GM18502 (cell line): ENCODE results near the gene TNRC6B.
"Not testable (repeated sequence)": the region's sequence is repeated elsewhere in the genome, so short reads cannot be mapped to it uniquely, and the experiment has no call there.

ENCODE experiments used
- ATAC-seq: cut with Tn5 transposase; IDR thresholded peaks from one replicate; pipeline ENCODE4 v1.9.1; 2021; ENCODE audit warnings: mild to moderate bottlenecking; ENCODE audit not compliant: unreplicated experiment, poor library complexity

The TNRC6B gene

DNA sequence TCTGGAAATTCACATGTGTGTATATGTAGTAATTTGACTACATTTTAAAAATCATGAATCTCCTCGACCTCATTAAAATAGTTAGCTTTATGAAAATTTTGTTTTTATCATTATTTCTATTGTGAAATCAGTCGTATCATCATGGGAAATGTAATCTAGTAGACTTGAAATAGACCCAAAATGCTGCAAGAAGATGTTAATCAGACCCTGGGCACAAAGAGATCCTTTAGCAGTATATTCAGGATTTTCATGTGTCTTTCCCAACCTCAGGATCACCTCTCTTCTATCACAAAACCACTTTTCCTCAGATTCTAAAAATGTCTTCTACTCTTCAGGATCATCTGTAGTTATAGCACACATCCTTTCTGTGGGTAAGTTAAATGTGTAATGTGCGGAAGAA, 93.7 kb downstream of the TNRC6B start:
- ATAC-seq, result no peak

DNA sequence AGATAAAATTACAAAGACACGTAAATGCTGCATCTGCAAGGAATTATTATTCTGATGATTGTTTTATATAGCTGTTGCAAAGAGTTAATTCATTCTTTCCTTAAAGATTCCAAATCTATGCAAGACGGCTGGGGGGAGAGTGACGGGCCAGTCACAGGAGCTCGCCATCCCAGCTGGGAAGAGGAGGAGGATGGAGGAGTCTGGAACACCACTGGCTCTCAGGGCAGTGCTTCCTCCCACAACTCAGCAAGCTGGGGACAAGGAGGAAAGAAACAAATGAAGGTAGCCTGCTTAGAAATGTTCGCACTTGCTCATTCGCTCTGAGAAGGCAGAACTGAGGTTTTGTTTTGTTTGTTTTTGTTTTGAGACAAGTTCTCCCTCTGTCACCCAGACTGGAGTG, 95.6 kb downstream of the TNRC6B start:
- no peak for ATAC-seq

DNA sequence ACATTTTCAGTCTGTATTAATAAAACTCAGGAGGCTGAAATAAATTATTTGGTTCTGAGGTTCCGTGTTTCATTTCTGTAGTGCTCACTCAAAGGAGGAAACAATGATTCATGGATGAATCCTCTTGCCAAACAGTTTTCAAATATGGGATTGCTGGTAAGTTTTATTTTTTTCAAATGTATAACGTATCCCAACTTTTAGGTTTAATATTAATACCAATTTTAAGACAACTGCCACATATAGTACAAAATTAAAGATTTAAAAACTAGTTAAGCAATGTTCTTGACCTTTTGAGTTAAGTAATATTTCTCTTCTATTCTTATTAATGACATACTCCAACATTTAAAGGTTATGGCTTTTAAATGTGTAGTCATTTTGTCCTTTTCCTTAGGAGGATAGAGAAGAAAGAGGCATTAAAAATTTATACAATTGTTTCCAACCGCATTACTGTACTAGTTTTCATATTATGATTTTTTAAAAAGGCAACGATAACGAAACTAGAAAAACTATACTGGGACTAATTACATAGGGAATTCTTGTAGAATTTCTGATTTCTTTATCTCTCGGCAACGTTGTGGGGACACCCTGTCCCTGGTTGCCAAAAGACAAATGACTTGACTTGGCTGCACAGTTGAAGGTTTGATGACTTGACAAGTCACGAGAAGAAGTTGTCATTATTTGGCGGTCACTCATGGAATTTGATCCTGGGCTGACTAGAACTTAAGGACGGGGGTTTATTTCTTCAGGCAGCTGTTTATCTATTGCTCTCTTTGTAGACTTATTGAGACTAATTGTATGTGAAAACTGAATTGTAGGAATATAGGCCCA, 99.5 kb downstream of the TNRC6B start:
- no peak for ATAC-seq

DNA sequence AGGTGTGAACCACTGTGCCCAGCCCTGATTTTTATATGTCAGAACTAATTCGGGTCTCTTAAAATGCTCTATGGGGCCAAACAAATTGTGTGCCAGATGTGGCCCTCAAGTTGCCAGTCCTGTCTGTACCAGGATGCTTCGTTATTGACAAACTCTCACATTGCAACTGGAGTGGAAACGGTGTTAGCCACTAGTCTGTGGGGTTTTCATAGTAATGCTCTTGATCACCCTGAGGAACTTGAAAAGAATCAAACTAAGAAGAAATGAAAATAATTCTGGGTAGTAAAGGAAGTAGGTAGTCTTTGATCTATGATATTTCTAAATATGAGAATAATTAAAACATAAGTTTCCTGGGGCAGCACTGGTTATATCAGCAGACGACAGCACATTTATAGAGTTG, 101.3 kb downstream of the TNRC6B start:
- ATAC-seq, result no peak

DNA sequence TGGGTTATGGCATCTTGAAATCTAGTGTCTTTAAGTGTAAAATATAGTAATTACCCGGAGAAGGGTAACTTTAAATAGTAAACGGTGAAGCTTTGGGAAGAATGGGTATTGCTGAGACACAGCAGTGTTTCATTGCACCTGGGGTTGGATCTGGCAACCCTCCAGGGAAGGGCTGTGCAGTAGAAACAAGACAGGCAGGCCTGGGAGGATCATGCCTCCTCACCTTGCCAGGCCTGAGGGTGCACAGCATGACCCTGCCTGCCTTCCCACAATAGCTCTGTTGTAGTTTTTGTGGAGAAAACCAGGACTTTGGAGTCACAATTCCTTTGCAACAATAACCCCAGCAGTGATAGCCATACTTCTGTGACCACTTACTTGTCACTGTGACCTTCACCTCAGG, 104.0 kb downstream of the TNRC6B start:
- no peak for ATAC-seq

DNA sequence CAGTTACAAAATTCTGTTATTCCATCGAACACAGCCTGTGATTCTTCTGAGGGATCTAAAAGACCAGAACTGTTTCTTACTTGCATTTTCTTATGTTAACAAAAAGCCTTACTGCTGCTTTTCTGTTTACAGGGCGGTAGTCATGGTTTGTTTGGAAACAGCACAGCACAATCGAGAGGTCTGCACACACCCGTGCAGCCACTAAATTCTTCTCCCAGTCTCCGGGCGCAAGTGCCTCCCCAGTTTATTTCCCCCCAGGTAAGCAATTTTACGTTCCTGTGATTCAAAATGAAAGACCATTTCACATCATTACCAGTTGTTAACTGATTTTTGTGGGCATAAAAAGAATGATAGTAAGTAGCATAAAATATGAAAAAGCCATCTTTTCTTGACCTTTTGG, 107.8 kb downstream of the TNRC6B start:
- no peak for ATAC-seq

DNA sequence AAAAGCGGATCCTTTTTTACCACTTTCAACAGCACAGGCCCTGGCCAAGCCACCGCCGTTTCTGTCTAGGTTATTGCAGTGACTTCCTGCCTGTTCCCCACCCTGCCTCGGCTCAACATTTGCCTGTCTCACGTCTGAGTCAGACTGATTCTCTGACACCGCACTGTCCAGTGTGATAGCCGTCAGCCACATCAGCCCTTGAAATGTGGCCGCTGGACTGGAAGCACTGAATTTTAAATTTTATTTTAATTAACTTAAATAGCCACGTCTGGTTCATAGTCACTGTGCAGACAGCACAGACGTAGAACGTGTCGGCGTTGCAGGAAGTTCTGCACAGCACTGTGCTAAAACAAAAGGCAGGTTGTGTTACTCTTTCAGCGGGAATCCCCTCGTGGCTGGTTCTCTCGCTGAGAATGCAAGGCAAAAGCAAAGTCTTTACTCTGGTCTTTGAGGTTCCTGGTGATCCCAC, 112.3 kb downstream of the TNRC6B start:
- ATAC-seq, result peak; percentile 82

DNA sequence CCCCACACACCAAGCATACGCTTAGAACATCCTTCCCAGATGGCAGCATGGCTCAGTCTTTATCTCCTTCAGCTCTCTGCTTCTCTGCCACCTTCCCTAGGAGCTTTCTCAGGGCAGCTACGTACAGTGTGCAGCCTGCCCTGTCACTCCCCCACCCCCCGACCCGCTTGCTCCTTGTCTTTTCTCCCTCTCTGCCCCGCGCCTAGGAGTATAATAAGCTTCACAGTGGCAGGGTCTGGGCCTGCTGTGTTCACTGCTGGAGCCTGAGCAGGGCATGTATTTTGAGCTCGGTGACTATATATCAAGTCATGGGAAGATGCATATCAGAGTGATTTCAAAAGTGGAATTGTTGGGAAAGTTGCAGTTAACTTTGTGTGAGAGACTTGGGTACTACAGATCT, 112.8 kb downstream of the TNRC6B start:
- no peak for ATAC-seq

DNA sequence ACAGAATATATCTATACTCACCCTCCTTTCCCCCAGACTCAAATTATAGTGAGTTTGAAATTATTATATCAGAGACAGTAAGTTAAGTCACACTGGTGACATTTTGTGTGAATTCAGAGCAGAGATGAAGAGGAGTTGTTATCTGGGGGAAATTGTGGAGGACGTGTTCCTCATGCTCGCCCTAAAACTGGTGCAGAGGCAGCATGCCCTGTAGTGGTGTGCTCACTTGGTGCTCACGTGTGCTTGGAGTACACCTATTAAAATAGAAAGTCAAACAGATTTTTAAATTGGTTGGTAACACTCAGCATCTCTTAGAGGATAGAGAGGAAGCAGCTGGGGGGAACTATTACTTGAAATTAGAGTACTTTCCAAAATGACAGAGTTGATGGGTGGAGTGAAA, 117.0 kb downstream of the TNRC6B start:
- no peak for ATAC-seq

DNA sequence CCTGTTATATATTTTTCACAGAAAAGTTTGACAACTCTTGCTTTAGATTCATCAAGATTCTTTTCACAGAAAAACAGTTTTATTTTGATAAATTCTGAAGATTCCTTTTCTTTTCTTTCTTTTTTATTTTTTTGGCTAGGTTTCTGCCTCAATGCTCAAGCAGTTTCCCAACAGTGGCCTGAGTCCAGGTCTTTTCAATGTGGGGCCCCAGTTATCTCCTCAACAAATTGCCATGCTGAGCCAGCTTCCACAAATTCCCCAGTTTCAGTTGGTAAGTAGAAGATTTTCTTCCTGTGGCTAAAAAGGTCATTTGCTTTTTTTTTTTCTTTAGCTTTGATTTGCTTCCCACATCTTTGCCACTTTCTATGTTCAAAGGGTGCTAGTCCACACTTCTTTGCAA, 122.6 kb downstream of the TNRC6B start:
- no peak for ATAC-seq

DNA sequence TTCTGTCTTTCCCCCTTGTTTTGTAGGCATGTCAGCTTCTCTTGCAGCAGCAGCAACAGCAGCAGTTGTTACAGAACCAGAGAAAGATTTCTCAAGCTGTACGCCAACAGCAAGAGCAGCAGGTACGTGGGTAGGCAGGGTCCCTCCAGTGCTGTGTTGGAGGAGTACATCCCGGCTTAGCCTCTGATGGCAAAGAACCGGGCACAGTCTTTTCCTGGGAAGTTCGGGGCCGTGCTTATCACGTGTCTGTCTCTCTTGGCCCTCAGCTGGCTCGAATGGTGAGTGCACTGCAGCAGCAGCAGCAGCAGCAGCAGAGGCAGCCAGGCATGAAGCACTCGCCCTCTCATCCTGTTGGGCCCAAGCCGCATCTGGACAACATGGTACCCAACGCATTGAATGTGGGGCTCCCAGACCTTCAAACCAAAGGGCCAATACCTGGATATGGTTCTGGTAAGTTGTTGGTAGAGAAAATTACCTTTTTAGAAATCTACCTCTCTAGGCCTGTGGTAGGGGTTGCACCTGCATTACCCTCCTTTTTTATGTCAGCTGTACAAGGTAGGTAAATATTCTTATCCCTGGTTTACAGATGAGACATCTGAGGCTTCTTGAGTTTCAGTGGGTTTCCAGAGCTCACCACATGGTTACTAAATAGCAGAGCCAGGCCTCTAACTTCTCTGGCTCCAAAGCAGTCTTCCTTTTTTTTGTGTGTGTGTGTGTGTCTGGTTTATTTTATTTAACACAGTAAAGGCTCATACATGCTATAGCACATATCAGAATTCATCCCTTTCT, 123.4 kb downstream of the TNRC6B start:
- ATAC-seq, result no peak

DNA sequence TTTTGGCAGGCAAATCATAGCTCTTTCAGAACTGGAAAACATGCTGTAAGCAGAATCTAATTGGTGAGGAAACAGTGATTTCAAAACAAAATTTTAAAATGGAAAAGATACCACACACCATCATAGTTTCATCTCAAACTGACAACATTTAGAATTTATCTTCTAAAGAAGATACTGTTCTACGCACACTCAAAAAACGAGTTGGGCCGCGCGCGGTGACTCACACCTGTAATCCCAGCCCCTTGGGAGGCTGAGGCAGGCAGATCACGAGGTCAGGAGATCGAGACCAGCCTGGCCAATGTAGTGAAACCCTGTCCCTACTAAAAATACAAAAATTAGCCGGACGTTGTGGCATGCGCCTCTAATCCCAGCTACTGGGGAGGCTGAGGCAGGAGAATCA, 124.4 kb downstream of the TNRC6B start:
- ATAC-seq, result no peak

DNA sequence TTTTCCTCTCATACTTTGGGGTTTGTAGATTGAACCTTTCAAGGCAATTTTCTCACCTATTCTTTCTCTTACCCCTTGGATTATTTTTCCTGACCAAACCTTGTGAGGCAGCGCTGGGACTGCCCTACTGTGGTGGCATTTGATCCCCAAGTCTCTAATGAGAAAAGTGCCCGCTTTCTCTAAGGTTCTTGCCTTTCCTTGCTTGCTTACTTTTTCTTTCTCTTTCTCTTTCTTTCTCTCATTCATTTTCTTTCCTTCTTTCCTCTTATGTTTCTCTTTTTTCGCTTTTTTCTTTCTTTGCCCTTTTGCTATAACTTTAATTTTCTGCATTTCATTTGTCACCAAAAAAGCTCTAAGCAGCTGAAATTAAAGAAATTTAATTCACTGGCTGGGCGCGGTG, 127.9 kb downstream of the TNRC6B start:
- no peak for ATAC-seq

DNA sequence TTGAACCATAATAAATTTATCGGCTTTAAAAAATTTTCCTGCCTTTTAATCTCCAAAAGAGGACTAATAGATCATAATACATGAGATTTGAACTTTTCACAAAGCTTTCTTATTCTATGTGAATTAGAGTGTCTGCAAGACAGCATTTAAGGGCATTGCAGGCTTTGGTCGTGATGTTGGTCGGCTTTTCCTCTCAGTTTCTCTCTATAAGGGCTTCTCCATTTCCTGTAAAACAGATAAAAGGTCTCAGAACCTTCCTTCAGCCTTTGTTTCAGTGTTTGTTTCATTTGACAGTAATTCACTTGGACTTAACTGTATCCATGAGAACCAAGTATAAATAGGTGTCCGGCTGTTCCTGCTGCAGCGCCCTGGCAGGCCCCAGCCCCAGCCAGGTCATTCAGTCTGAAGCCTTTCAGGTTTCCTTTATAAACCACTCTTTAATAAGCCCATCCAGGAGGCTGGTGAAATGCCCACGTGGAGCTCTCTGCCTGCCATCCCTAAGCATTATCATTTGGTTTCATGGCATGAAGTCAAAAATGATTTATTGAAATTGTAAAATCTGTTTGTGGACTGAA, 131.4 kb downstream of the TNRC6B start:
- no peak for ATAC-seq

DNA sequence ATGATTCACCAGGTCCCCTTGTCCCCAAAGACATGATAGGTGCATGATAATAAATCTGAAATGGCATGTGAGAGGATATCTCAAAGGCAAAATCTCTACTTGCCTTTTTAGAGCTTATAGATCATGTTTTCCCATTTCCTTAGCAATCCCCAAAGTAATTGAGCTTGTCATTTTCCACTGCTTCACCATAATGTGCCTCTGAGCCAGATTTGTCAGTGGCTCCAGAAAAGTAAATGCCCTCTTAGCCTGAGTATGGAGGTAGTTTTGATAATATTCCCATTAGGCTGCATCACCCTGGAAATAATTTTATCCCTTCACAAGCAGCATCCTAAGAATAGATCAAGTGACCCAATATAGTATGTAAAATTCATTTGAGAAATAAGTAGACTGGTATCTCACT, 131.9 kb downstream of the TNRC6B start:
- no peak for ATAC-seq

DNA sequence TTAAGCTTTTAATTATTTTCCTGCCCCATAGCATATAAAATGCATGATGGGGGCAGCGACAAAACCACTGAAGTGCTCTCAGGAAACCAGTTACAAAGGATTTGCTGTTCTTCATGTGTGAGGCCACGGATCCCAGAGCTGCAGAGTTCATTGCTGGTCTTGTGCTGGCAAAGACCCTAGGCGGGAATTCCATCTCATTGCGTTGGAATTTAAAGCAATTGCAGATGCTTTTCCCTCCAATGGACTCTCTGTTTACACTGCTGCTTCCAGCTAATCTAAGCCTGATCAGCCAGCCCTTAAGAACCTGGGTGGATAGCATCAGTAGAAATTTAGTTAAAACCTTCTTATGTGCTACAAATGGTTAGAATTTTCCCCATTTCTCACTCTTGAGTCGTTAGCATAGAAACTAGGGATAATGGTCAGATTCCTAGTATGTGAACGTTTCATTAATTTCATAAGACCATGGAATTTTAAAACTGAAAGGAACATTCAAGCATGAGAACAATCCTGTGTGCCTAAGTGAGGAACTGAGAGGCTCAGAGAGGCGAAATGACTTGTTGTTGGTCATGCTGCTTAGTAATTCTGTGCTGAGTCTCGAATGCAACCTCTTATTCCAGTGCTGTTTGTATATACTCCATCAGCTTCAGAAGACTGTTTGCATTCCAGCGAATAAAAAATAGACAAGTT, 132.5 kb downstream of the TNRC6B start:
- ATAC-seq, result no peak

DNA sequence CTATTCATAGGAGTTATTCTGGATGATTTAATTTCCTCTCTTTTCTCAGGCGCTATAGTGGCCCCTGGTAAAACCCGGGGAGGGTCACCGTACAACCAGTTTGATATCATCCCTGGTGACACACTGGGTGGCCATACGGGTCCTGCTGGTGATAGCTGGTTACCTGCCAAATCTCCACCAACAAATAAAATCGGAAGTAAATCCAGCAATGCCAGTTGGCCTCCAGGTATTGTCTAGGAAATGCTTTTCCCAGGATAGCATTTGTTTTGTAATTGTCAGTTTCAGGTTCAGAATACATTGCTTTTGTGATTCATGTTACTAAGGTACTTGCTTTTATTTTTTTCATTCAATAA, 133.0 kb downstream of the TNRC6B start:
- ATAC-seq, result no peak

DNA sequence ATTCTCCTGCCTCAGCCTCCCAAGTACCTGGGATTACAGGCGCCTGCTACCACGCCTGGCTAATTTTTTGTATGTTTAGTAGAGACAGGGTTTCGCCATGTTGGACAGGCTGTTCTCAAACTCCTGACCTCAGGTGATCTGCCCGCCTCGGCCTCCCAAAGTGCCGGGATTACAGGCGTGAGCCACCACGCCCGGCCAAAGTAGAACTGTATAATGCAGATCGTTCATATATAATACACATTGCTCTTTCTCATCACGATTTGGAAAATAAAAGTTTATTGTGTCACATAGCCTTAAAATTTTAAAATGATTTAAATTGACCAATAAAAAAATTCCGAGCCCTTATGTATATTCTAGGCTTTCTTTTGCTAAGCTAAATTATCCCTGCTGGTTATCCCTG, 133.9 kb downstream of the TNRC6B start:
- ATAC-seq, result not testable (repeated sequence)

DNA sequence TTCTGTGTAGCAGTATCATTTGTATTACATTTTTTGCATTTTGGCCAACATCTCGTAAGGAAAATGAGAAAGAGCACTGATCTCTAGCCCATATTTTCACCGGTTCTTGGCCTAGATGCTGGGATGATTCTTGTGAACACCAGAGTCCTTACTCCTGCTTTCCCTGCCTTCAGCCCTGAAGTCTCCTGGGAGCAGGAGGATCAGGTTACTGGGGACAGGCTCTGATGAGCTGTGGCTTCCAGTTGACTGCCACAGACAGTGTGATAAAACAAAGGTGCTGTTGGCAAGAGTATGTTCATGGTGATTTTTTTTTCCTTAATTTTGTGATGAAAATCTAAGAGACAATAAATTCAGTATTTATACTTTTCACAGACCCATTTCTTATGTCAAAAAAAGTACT, 134.3 kb downstream of the TNRC6B start:
- no peak for ATAC-seq

DNA sequence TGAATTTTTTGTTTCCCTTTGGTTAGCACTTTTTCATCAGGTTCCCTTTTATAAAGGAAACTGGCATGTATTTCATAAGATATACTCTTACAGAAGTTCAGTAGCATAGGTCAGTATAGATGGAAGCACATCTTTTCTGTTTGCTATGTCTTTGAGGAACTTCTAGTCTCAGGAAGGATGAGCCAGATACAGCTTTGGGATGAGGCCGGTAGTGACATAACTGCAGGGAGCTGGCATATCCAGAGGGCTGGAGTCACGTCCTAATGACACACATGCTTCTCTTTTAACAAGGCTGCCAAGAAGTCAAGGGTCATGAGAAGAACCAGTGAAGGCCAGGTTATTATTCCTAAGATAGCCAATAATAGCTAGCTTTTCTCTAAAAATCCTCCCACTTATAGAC, 135.3 kb downstream of the TNRC6B start:
- ATAC-seq, result no peak

DNA sequence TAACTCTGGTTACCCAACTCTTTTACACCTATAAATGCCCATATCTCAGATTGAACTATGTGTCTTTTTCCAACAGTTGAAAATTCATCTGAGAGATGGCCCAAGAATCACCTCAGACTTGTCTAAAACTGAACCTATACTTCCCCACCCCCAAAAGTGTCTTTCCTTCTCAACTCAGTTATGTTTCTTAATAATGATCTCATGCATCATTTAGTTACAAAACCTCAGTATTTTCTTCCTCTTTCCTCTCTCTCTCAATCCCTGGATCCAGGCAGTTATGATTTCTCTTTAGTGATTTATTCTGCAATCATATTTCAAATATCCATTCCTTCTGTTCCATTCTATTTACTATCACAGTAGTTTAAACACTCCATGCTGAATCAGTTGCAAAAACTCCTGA, 136.3 kb downstream of the TNRC6B start:
- no peak for ATAC-seq
